Measurements from ENCODE around the gene NOX3.
"Not testable (repeated sequence)": the region's sequence is repeated elsewhere in the genome, so short reads cannot be mapped to it uniquely, and the experiment has no call there.

NOX3 gene

GRCh38 chr6:155366325-155366724 is 89.3 kb downstream of the NOX3 start (continued):
- TF ChIP-seq ZFP30 (CRISPR knock-in tag; IDR thresholded peaks at IDR 0.05) (no peak), ZNF565 (CRISPR knock-in tag; conservative IDR thresholded peaks at IDR 0.05; ENCODE audit: low read depth) (no peak), ISL1 (CRISPR knock-in tag; IDR thresholded peaks at IDR 0.05) (no peak), ESRRG (CRISPR knock-in tag; IDR thresholded peaks at IDR 0.05) (no peak), PPARA (CRISPR knock-in tag; IDR thresholded peaks at IDR 0.05; ENCODE audit: borderline replicate concordance) (no peak)

GRCh38 chr6:155364844-155365437 is 90.7 kb downstream of the NOX3 start:
- ATAC-seq: no peak
- TF ChIP-seq POU6F1 (CRISPR knock-in tag; IDR thresholded peaks at IDR 0.05; ENCODE audit: borderline replicate concordance, low read depth) (no peak), TOX (CRISPR knock-in tag; IDR thresholded peaks at IDR 0.05; ENCODE audit: borderline replicate concordance) (no peak), CSRNP3 (CRISPR knock-in tag; IDR thresholded peaks at IDR 0.05) (no peak), ZC3H10 (CRISPR knock-in tag; IDR thresholded peaks at IDR 0.05) (no peak), ZFP3 (CRISPR knock-in tag; IDR thresholded peaks at IDR 0.05) (no peak), ZFP30 (CRISPR knock-in tag; IDR thresholded peaks at IDR 0.05) (no peak), OSR1 (CRISPR knock-in tag; IDR thresholded peaks at IDR 0.05) (no peak), CREB5 (CRISPR knock-in tag; IDR thresholded peaks at IDR 0.05; ENCODE audit: low read depth) (no peak)

- ATAC-seq: not testable (repeated sequence)
Measured at GRCh38 chr6:155364021-155364420, 91.6 kb downstream of the NOX3 start.

- not testable (repeated sequence) for ATAC-seq
Measured at GRCh38 chr6:155362968-155363632, 92.5 kb downstream of the NOX3 start.

GRCh38 chr6:155354167-155354566 is 101.5 kb downstream of the NOX3 start:
- no peak for ATAC-seq
- no peak for TF ChIP-seq CSDC2 (CRISPR knock-in tag; IDR thresholded peaks at IDR 0.05)
- TF ChIP-seq PPARA (CRISPR knock-in tag; IDR thresholded peaks at IDR 0.05; ENCODE audit: borderline replicate concordance): no peak
- no peak for TF ChIP-seq SNAI2 (CRISPR knock-in tag; IDR thresholded peaks at IDR 0.05)
- TF ChIP-seq BACH2 (CRISPR knock-in tag; IDR thresholded peaks at IDR 0.05; ENCODE audit: borderline replicate concordance): no peak

GRCh38 chr6:155352811-155353210 is 102.8 kb downstream of the NOX3 start:
- ATAC-seq: no peak
- TF ChIP-seq CSDC2 (CRISPR knock-in tag; IDR thresholded peaks at IDR 0.05): no peak

- ATAC-seq: no peak
- TF ChIP-seq ZC3H10 (CRISPR knock-in tag; IDR thresholded peaks at IDR 0.05): no peak
- no peak for TF ChIP-seq ZFP30 (CRISPR knock-in tag; IDR thresholded peaks at IDR 0.05)
- TF ChIP-seq ZNF8 (CRISPR knock-in tag; IDR thresholded peaks at IDR 0.05): no peak
- TF ChIP-seq ZNF565 (CRISPR knock-in tag; conservative IDR thresholded peaks at IDR 0.05; ENCODE audit: low read depth): no peak
- TF ChIP-seq ESRRG (CRISPR knock-in tag; IDR thresholded peaks at IDR 0.05): no peak
- no peak for TF ChIP-seq CREB5 (CRISPR knock-in tag; IDR thresholded peaks at IDR 0.05; ENCODE audit: low read depth)
- no peak for TF ChIP-seq ISL1 (CRISPR knock-in tag; IDR thresholded peaks at IDR 0.05)
- TF ChIP-seq CSDC2 (CRISPR knock-in tag; IDR thresholded peaks at IDR 0.05): no peak
- TF ChIP-seq ZFP3 (CRISPR knock-in tag; IDR thresholded peaks at IDR 0.05): no peak
- no peak for TF ChIP-seq OSR1 (CRISPR knock-in tag; IDR thresholded peaks at IDR 0.05)
- no peak for TF ChIP-seq CSRNP3 (CRISPR knock-in tag; IDR thresholded peaks at IDR 0.05)
- no peak for TF ChIP-seq PATZ1 (CRISPR knock-in tag; IDR thresholded peaks at IDR 0.05; ENCODE audit: borderline replicate concordance)
Measured at GRCh38 chr6:155352130-155352420, 103.6 kb downstream of the NOX3 start.

Data from SK-N-SH treated with all-trans-retinoic acid at 6 μM for 48 hours (cell line).